ENCODE data around the gene SLC4A9. TPM values are rescaled to one million over a fixed set of nuclear protein-coding genes. Genes with fewer than 3 reads are reported as not detected.
"Not testable (repeated sequence)": the region's sequence is repeated elsewhere in the genome, so short reads cannot be mapped to it uniquely, and the experiment has no call there.

Gene SLC4A9
- total RNA-seq, 1 donor from 2014 or later: not detected

GRCh38 chr5:140418862-140419520 is 59.0 kb downstream of the SLC4A9 start:
- ATAC-seq: no peak
- intact Hi-C loops (cut with DNase I): no loop called here
- DNase-seq (ENCODE audit: missing footprints): no peak

GRCh38 chr5:140420226-140420570 is 60.2 kb downstream of the SLC4A9 start:
- intact Hi-C loops (cut with DNase I): no loop called here
- peak; percentile 16 for ATAC-seq
- DNase-seq (ENCODE audit: missing footprints): no peak

GRCh38 chr5:140420665-140421361 is 60.8 kb downstream of the SLC4A9 start:
- DNase-seq (ENCODE audit: missing footprints) (no peak), ATAC-seq (no peak)
- intact Hi-C loops (cut with DNase I): no loop called here

- intact Hi-C loops (cut with DNase I); ATAC-seq; DNase-seq (ENCODE audit: missing footprints): not testable (repeated sequence)
Observed at GRCh38 chr5:140421375-140421774, 61.4 kb downstream of the SLC4A9 start.

GRCh38 chr5:140423609-140424008 is 63.6 kb downstream of the SLC4A9 start:
- no peak for DNase-seq (ENCODE audit: missing footprints)
- intact Hi-C loops (cut with DNase I): no loop called here
- no peak for ATAC-seq

- intact Hi-C loops (cut with DNase I): no loop called here
- ATAC-seq: no peak
Observed at GRCh38 chr5:140424135-140424534, 64.1 kb downstream of the SLC4A9 start.

More at GRCh38 chr5:140424135-140424534, 64.1 kb downstream of the SLC4A9 start:
- no peak for DNase-seq (ENCODE audit: missing footprints)

Other genes with a start within 250 kb of the SLC4A9 start
- 22.2 TPM for gene PURA, start 246.1 kb upstream of the SLC4A9 start, total RNA-seq
- 10.1 TPM for gene IGIP, start 234.3 kb upstream of the SLC4A9 start, total RNA-seq
- gene CYSTM1, start 185.0 kb upstream of the SLC4A9 start, total RNA-seq: 67.0 TPM
- gene PFDN1, start 57.1 kb upstream of the SLC4A9 start, total RNA-seq: 80.6 TPM
- 20.2 TPM for gene HBEGF, start 13.6 kb upstream of the SLC4A9 start, total RNA-seq
- gene ANKHD1, start 41.6 kb downstream of the SLC4A9 start, total RNA-seq: 57.2 TPM
- 11.7 TPM for gene EIF4EBP3, start 187.5 kb downstream of the SLC4A9 start, total RNA-seq
- gene SRA1, start 197.3 kb downstream of the SLC4A9 start, total RNA-seq: 29.4 TPM
- gene APBB3, start 204.4 kb downstream of the SLC4A9 start, total RNA-seq: 10.6 TPM
- gene SLC35A4, start 204.6 kb downstream of the SLC4A9 start, total RNA-seq: 76.4 TPM